HG03469 (cell line): Measurements from ENCODE around the gene REXO1.
A peak's percentile ranks its signal among the peaks of the same experiment; 100 is the strongest.
"Not testable (repeated sequence)": the region's sequence is repeated elsewhere in the genome, so short reads cannot be mapped to it uniquely, and the experiment has no call there.

ENCODE experiments used
- ATAC-seq: cut with Tn5 transposase; IDR thresholded peaks from one replicate; pipeline ENCODE4 v1.9.1; 2021; ENCODE audit warnings: mild to moderate bottlenecking, moderate library complexity, moderate number of reproducible peaks; ENCODE audit not compliant: unreplicated experiment

Gene REXO1

DNA sequence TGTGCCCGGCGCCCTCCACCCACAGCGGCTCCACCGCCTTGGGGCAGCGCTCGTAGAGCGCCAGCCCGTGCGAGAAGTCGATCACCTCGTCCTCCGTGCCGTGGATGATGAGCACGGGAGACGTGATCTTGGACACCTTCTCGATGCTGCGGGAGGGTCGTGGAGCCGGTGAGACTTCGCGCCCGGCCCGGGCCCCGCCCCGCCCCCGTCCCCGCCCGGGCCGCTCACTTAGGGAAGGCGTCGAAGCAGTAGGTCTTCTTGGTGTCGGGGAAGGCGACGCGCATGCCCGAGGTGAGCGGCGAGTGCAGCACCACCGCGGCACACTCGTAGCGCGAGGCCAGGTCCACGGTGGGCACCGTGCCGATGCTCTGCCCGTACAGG is 29.0 kb upstream of the REXO1 start:
- not testable (repeated sequence) for ATAC-seq

- not testable (repeated sequence) for ATAC-seq
Measured at GRCh38 chr19:1876496-1877279, 28.4 kb upstream of the REXO1 start.

- ATAC-seq = peak; percentile 59
Measured at GRCh38 chr19:1875646-1876495, 27.6 kb upstream of the REXO1 start.

- not testable (repeated sequence) for ATAC-seq
Measured at GRCh38 chr19:1875265-1875645, 27.0 kb upstream of the REXO1 start.

- ATAC-seq = no peak
Measured at GRCh38 chr19:1874554-1875185, 26.4 kb upstream of the REXO1 start.

DNA sequence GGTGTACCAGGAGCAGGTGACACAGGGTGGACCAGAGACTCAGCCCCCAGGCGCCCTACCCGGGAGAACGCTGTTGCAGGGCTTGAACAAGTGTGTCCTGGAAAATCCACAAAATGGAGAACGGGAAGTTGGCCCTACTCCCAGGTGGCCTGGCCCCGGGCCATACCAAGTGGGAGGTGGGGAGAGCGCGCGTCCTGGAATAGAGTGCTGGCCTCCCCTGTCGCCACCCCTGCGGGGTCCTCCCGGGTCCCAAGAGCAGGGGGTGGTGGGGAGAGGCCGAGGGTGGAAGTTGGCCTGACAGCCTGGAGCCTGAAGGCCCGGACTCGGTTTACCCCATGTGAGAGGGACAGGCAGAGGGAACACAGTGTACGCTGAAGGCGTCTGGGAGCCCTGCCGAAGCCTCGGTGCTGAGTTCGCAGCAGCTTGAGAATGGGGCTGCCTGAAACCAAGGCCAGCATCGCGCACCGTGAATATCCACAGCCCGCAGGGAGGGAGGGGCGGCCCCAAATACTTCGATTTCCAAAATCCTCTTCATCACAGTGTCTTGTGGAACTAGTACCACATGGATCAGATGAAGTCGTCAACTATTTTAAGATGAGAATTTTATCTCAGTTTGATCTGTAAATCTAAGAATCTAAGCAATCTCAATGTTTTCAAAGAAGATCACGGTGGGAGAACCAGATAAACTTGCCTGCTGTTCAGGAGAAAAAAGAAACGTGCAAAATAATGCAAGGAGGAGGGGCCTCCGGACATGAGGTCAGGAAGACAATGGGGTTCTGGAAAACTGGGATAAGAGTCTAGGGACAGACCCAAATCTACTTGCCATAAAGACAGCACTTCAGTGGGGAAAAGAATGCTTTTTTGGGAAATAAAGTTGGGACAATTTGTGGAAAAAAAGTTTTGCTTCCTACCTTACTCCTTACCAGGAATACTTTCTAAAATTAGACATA is 25.5 kb upstream of the REXO1 start:
- no peak for ATAC-seq

DNA sequence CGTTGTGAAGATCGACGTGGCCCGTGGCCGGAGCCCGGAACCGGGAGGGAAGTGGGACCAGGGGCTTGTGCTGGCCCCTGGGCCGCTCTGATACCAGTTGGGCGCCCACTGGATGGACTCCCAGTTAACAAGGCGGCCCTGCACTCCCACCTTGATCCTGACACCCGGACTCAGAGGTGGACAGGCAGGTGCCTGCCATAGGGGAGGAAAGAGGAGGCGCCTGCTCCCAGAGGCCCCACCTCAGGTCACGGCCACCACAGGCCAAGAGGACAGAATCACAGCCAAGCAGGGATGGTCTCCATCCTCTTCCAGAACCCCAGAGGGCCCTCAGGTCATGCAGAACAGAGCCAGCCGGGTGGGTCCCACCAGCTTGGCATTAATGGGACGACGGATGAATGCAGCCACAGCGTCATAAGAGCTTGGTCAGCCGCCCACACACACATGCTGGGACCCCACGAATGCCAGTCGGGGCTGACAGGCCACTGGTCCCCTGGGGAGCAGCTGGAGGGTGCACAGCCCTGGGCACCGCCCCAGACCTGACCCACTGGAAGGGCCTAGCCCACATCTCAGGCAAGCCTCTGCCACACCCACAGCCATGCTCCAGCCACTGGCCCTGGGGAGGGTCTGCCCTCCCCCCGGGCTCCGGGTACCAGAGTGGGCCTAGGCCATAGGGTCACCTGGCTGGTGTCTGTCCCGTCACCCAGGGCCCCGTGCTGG is 24.7 kb upstream of the REXO1 start:
- no peak for ATAC-seq

GRCh38 chr19:1871630-1872029 is 23.3 kb upstream of the REXO1 start:
- ATAC-seq = no peak

DNA sequence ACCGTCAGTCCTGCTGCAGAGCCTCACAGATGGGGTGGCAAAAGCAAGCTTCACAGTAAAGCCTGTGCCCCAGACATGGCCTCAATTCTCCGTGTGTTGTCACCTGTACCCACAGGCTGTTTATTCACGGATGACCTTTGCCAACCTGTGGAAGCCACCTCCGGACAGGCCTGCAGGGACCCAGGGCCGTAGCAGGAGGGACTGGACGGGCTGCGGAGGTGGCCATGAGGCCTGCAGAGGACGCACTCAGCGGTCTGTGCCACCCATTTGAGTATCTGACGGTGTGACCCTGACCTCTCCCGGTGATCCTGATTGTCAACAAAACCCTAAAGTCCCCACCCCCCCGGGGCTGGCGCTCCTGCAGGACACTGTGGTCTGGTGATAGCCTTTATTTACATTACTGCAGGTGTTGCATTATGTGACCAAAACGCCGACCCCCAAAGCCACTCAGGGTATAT is 22.9 kb upstream of the REXO1 start:
- ATAC-seq = no peak

DNA sequence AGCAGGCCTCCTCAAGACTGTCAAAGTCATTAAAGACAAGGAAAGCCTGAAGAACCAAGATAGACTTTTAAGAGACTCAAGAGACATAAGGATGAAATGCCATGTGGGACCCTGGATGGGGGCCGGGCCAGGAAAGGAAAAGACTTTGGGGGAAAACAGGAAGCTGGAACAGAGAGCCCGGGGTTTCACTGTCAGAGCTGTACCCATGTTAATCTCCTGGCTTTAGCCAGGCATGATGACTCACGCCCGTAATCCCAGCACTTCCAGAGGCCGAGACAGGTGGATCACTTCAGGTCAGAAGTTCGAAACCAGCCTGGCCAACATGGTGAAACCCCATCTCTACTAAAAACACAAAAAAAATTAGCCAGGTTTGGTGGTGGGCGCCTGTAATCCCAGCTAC is 20.7 kb upstream of the REXO1 start:
- ATAC-seq = no peak

DNA sequence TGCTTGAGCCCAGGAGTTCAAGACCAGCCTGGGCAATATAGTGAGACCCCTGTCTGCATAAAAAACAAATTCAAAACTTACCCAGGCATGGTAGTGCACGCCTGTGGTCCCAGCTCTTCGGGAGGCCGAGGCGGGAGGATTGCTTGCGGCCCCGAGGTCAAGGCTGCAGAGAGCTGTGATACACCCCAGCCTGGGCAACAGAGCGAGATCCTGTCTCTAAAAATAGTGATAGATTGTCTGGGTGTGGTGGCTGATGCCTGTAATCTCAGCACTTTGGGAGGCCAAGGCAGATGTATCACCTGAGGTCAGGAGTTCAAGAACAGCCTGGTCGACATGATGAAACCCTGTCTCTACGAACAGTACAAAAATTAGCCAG is 19.1 kb upstream of the REXO1 start:
- ATAC-seq = no peak

- no peak for ATAC-seq
Measured at GRCh38 chr19:1866693-1867348, 18.5 kb upstream of the REXO1 start.

GRCh38 chr19:1865172-1866010 is 17.1 kb upstream of the REXO1 start:
- ATAC-seq = no peak

- ATAC-seq = no peak
Measured at GRCh38 chr19:1864480-1865171, 16.3 kb upstream of the REXO1 start.

GRCh38 chr19:1863638-1864479 is 15.6 kb upstream of the REXO1 start:
- ATAC-seq = peak; percentile 38

DNA sequence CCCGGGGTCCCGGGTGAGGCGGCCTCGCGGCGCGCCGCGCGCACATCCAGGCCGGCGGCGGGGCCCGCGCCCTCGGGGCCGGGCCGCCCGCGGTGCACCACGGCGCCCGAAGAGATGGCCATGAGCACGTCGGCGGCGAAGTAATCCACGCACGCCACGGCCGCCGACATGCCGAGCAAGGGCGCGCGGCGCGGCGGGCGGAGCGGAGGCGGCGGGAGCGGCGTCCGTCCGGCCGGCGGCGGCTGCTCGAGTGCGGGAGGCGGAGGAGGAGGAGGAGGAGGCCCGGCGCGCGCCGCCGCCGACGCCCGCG is 15.0 kb upstream of the REXO1 start, which contains the start of gene KLF16:
Gene KLF16, minus strand, starts transcription at position 252 of the 310 bp plus-strand sequence. Its CDS starts 82 bp downstream, at position 170.
- ATAC-seq = no peak
